ENCODE data around the gene PRLR. TPM values are rescaled to one million over a fixed set of nuclear protein-coding genes. Genes with fewer than 3 reads are reported as not detected.
A peak's percentile ranks its signal among the peaks of the same experiment; 100 is the strongest.

The PRLR gene
- total RNA-seq, 6 experiments from 2014 or later: 7.4 to 26.8 (median 15.1) TPM

DNA sequence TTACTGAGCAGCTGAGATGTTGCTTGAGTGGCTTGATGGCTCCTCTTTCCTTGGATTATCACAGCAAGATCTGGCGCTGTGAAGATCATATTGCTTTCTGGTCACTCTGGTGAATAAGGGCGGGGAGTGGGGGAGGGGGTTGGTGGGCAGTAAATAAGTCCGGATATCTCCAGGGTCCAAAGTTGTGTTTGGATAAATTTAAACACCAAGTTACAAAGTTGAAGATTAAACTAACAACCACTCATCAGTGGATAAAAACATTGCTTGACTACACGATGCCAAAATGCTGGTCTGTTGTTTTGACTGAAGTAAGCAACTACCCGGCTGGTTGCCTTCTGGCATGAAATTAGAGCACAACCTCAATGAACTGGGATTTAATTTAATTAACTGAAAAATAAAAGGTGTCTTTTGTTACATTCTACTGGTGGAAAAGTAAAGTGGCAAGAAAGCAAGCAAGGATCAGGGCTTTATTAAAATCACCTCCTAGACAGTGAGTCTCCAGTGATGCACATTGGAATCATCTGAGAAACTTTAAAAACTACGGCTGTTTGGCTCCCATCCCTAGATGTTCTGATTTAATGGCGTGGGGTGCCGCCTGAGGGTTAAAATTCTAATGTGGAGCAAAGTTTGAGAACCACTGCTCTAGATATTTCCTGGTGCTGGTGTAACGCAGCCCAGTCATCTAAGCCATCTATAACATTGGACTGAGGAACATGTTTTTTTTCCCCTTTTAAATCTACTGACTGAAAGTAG is 95.8 kb downstream of the PRLR start:
- peak overlapping the region; percentile 8 to 48 (median 42) for H3K4me3 ChIP-seq
- DNase-seq: peak; percentile 31 to 55 (median 50)
- H3K27ac ChIP-seq: peak overlapping the region; percentile 44 to 70 (median 63)
- TF ChIP-seq CTCF (IDR thresholded peaks at IDR 0.05) (no peak), POLR2A (IDR thresholded peaks at IDR 0.05) (no peak)
- ATAC-seq: peak; percentile 63 to 75 (median 72)
- H3K36me3 ChIP-seq: no peaks in the 10 kb centered on the region
- intact Hi-C loops (cut with DNase I): no loop called here
- H3K9me3 ChIP-seq: no peaks in the 10 kb centered on the region
- no peaks in the 10 kb centered on the region for H3K27me3 ChIP-seq
- WGBS (ENCODE audit: insufficient coverage, low coverage, low lambda C conversion rate, missing lambda C conversion rate): 34% methylated on average over 9 of the region's 9 CpGs
- H3K4me1 ChIP-seq: peaks cover 0 to 33% (median 6%) of the 10 kb centered on the region in 4 donors

DNA sequence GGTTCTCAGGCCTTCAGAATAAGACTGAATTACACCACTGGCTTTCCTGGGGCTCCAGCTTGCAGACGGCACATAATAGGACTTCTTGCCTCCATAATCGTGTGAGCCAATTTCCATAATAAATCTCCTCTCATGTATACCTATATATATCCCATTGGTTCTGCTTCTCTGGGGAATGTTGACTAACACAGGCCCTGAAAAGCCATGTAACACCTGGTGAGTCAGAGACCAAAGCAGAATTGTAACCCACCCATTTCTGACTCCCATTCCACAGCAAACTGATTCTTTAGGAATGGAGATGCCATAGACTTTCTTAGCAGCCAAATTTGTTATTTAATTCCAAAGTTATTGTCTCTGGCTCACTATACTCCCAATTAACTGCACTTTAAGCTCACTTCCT is 97.1 kb downstream of the PRLR start:
- no peak overlapping the region for H3K27ac ChIP-seq
- intact Hi-C loops (cut with DNase I): no loop called here
- H3K36me3 ChIP-seq: no peaks in the 10 kb centered on the region
- H3K27me3 ChIP-seq: no peaks in the 10 kb centered on the region
- H3K4me3 ChIP-seq: no peak overlapping the region
- H3K9me3 ChIP-seq: no peaks in the 10 kb centered on the region
- H3K4me1 ChIP-seq: peaks cover 0 to 38% (median 6%) of the 10 kb centered on the region in 4 donors
- no peak for DNase-seq
- ATAC-seq: no peak
- no peak for TF ChIP-seq CTCF (IDR thresholded peaks at IDR 0.05)
- no peak for TF ChIP-seq POLR2A (IDR thresholded peaks at IDR 0.05)
- 93% methylated on average over 2 of the region's 2 CpGs for WGBS (ENCODE audit: insufficient coverage, low coverage, low lambda C conversion rate, missing lambda C conversion rate)

GRCh38 chr5:35131723-35132122 is 98.6 kb downstream of the PRLR start:
- ATAC-seq: no peak
- Histone ChIP-seq H3K27me3 (no peaks in the 10 kb centered on the region), H3K4me3 (no peak overlapping the region), H3K4me1 (peaks cover 0 to 38% (median 6%) of the 10 kb centered on the region in 4 donors), H3K27ac (no peak overlapping the region), H3K9me3 (no peaks in the 10 kb centered on the region), H3K36me3 (no peaks in the 10 kb centered on the region)
- TF ChIP-seq CTCF (IDR thresholded peaks at IDR 0.05) (no peak), POLR2A (IDR thresholded peaks at IDR 0.05) (no peak)
- no peak for DNase-seq
- intact Hi-C loops (cut with DNase I): no loop called here

DNA sequence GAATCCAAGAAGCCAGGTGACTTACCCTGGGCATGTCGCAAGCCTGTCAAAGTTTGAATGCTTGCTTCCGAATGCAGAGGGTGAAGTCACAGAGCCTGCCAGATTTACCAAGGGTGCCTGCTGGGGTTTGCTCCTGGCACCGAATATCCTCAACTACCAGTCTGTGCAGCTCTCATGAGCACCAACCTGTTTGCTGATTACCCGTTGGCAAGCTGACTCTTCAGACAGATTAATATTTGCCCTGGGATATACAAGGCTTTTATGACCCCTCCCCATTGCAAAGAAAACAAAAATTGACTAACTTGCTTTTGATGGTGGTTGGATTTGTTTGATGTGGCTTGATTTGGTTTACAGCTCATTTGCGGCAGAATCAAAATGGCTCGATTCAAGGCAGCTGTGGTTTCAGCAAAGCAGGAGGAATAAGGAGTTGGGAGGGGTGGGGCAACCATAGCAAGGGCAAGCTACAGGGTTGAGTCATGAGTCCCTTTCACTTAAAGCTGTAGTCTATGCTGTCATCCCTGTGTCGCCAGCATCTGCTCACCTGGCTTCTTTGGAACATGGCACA is 100.3 kb downstream of the PRLR start:
- H3K4me1 ChIP-seq: peaks cover 0 to 40% (median 7%) of the 10 kb centered on the region in 4 donors
- no peak for TF ChIP-seq CTCF (IDR thresholded peaks at IDR 0.05)
- DNase-seq (peak; percentile 34 to 75 (median 75)), ATAC-seq (peak; percentile 74 to 87 (median 84))
- peak overlapping the region in 2 of 3 donors; percentile 7 to 17 for H3K27ac ChIP-seq
- intact Hi-C loops (cut with DNase I): no loop called here
- no peaks in the 10 kb centered on the region for H3K36me3 ChIP-seq
- WGBS (ENCODE audit: insufficient coverage, low coverage, low lambda C conversion rate, missing lambda C conversion rate): 24% methylated on average over 7 of the region's 7 CpGs
- no peaks in the 10 kb centered on the region for H3K27me3 ChIP-seq
- H3K9me3 ChIP-seq: no peaks in the 10 kb centered on the region
- H3K4me3 ChIP-seq: no peak overlapping the region

All from right lobe of liver (tissue), 6 donors.